Body of pancreas (tissue), 4 donors: ENCODE results near the gene ATCAY.
"Not testable (repeated sequence)": the region's sequence is repeated elsewhere in the genome, so short reads cannot be mapped to it uniquely, and the experiment has no call there.

ENCODE experiments used
- CTCF ChIP-seq, 7 experiments: fragments of 450-650 bp in 4 of 7; fragments of 200-600 bp in 3 of 7; sonication (generic) in 3 of 7; IDR thresholded peaks; one replicate each; pipeline ENCODE4 v1.5.1; 2016 to 2019; ENCODE audit warnings: antibody characterized with exemption in 7 of 7
- POLR2A ChIP-seq, 3 donors: fragments of 450-650 bp; IDR thresholded peaks; one replicate each; pipeline ENCODE4 v1.6.1; 2016; ENCODE audit warnings: antibody characterized with exemption in 3 of 3, mild to moderate bottlenecking in 2 of 3

GRCh38 chr19:3938300-3938950 is 57.9 kb downstream of the ATCAY start:
- not testable (repeated sequence) for TF ChIP-seq CTCF, POLR2A (IDR thresholded peaks at IDR 0.05)
